ENCODE measurements around the gene OGFOD3.
A peak's percentile ranks its signal among the peaks of the same experiment; 100 is the strongest.

Gene OGFOD3

DNA sequence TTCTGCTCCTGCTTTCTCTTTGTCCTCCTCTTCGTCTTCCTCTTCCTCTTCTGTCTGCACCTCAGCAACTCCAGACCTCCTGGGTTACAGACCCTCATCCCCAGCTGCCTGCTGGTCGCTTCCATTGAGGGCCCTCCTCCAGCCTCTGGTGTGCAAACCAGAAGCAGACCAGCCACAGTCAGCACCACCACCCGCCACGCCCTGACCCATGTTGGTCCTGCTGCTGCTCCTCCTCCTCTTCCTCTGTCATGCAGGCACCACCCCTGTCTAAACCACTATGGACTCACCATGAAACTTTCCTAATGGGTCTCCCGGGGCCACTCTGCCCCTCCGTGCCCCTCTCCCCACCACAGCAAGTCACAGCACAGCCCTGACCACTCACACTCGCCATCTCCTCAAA lies 11.4 kb upstream of the OGFOD3 start:
- H3K4me3 ChIP-seq (ENCODE audit: low read depth, low read length): no peak overlapping the region
- in situ Hi-C loops (cut with HindIII; ENCODE audit: low pct_ligation_motif_present, low sequenced_read_pairs): no loop called here
- no peak for DNase-seq
- H3K36me3 ChIP-seq (replicated peaks): no peaks in the 10 kb centered on the region
- no peaks in the 10 kb centered on the region for H3K27me3 ChIP-seq (replicated peaks)
- no peak overlapping the region for H3K27ac ChIP-seq
- TF ChIP-seq CTCF (IDR thresholded peaks at IDR 0.05; ENCODE audit: low read depth, low read length, missing control alignments): no peak

DNA sequence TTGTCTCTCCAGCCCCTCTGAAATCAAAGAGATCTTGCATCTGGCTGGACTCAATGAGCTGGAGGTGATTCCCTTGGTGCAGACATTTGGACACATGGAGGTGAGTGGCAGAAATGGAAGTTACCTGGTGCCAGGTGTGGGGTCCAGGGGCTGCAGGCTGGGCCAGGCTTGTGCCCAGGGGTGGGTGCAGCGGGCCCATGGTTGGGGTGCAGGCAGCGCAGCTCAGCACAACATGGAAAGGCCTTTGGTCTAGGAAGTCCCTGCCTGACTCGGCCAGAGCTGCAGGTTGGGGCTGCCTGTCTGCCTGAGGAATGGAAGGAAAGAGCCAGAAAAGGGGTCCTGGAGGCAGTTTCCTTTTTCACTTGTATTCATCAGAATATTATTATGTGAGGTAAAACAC lies 10.2 kb upstream of the OGFOD3 start:
- in situ Hi-C loops (cut with HindIII; ENCODE audit: low pct_ligation_motif_present, low sequenced_read_pairs): no loop called here
- DNase-seq: no peak
- no peak overlapping the region for H3K4me3 ChIP-seq (ENCODE audit: low read depth, low read length)
- H3K27ac ChIP-seq: no peak overlapping the region
- no peak for TF ChIP-seq CTCF (IDR thresholded peaks at IDR 0.05; ENCODE audit: low read depth, low read length, missing control alignments)
- H3K27me3 ChIP-seq (replicated peaks): no peaks in the 10 kb centered on the region
- H3K36me3 ChIP-seq (replicated peaks): no peaks in the 10 kb centered on the region

DNA sequence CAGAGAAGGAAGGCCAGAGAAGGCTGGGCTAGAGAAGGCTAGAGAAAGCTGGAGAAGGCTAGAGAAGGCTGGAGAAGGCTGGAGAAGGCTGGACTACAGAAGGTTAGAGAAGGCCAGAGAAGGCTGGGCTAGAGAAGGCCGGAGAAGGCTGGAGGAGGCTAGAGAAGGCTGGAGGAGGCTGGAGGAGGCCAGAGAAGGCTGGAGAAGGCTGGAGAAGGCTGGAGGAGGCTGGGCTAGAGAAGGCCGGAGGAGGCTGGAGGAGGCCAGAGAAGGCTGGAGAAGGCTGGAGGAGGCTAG lies 6.4 kb upstream of the OGFOD3 start:
- in situ Hi-C loops (cut with HindIII; ENCODE audit: low pct_ligation_motif_present, low sequenced_read_pairs): no loop called here
- H3K4me3 ChIP-seq (ENCODE audit: low read depth, low read length): no peak overlapping the region
- no peaks in the 10 kb centered on the region for H3K36me3 ChIP-seq (replicated peaks)
- no peak for TF ChIP-seq CTCF (IDR thresholded peaks at IDR 0.05; ENCODE audit: low read depth, low read length, missing control alignments)
- no peaks in the 10 kb centered on the region for H3K27me3 ChIP-seq (replicated peaks)
- no peak overlapping the region for H3K27ac ChIP-seq
- DNase-seq: no peak

DNA sequence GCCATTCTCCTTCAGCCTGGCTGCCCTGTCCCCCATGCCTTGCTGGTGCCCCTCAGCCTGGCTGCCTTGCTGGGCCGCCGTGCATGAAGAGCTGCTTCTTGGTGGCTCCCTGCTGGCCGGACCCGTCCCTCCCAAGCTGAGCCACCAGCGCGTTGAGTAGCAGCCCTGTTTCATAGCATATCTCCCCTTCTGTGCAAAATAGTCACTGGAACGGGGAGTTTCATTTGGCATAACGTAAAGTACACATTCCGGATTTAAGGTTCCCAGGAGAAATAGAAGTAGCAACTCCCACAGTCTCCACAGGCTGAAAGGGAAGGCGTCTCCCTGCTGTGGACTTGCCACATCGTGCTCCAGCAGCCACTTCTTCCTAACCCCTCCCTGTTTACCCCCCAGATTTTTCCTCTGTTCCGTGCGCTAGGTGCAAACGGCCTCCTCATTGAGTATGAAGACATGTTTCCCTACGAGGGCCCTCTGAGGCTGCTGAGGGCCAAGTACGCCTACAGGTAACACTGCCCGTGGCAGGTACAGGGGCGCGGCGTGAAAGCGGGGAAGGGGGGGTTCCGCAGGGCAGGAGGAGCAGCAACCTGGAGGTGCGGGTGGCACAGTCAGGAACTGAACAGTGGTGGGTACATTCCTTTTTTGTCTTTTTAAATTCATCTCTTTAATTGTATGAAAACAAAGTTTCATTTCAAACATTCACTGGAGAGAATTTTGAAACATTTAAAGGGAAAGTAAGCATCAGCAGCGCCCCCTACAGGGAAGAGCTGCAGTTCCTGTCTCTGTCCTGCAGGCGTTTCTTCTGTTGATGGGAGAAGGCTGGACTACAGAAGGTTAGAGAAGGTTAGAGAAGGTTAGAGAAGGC lies 5.8 kb upstream of the OGFOD3 start:
- H3K4me3 ChIP-seq (ENCODE audit: low read depth, low read length): no peak overlapping the region
- peak; percentile 23 for DNase-seq
- TF ChIP-seq CTCF (IDR thresholded peaks at IDR 0.05; ENCODE audit: low read depth, low read length, missing control alignments): peak; percentile 80
- in situ Hi-C loops (cut with HindIII; ENCODE audit: low pct_ligation_motif_present, low sequenced_read_pairs): no loop called here
- H3K27me3 ChIP-seq (replicated peaks): no peaks in the 10 kb centered on the region
- H3K27ac ChIP-seq: no peak overlapping the region
- no peaks in the 10 kb centered on the region for H3K36me3 ChIP-seq (replicated peaks)

- no peak overlapping the region for H3K4me3 ChIP-seq (ENCODE audit: low read depth, low read length)
- in situ Hi-C loops (cut with HindIII; ENCODE audit: low pct_ligation_motif_present, low sequenced_read_pairs): loop anchor here (10.0 kb wide), 1 partner anchor 75 kb away; no protein-coding TSS in a partner anchor
- DNase-seq: no peak
- no peak for TF ChIP-seq CTCF (IDR thresholded peaks at IDR 0.05; ENCODE audit: low read depth, low read length, missing control alignments)
- H3K27me3 ChIP-seq (replicated peaks): no peaks in the 10 kb centered on the region
- no peak overlapping the region for H3K27ac ChIP-seq
- H3K36me3 ChIP-seq (replicated peaks): no peaks in the 10 kb centered on the region
These were observed 1.2 kb upstream of the OGFOD3 start for GRCh38 chr17:82419540-82419939.

GRCh38 chr17:82416771-82417170 lies 1.6 kb downstream of the OGFOD3 start:
- Histone ChIP-seq H3K27ac (no peak overlapping the region), H3K4me3 (ENCODE audit: low read depth, low read length) (no peak overlapping the region), H3K36me3 (replicated peaks) (no peaks in the 10 kb centered on the region), H3K27me3 (replicated peaks) (no peaks in the 10 kb centered on the region)
- TF ChIP-seq CTCF (IDR thresholded peaks at IDR 0.05; ENCODE audit: low read depth, low read length, missing control alignments): peak; percentile 40
- in situ Hi-C loops (cut with HindIII; ENCODE audit: low pct_ligation_motif_present, low sequenced_read_pairs): loop anchor here (10.0 kb wide), 1 partner anchor 72 kb away; no protein-coding TSS in a partner anchor
- no peak for DNase-seq
